Fibroblast of lung (primary cell): ENCODE results near the gene CAV3. TPM values are rescaled to one million over a fixed set of nuclear protein-coding genes. Genes with fewer than 3 reads are reported as not detected.
A peak's percentile ranks its signal among the peaks of the same experiment; 100 is the strongest.

Experiments
- DNase-seq, 2 donors: peaks; one replicate each; pipeline versions ENCODE4 v3.0.0 to v3.0.0-alpha.2; 2010; ENCODE audit warnings: low read depth in 2 of 2
- H2AFZ ChIP-seq: 2 replicates; pipeline ENCODE4 v1.5.1; 2012; ENCODE audit warnings: low read length, control low read depth, inconsistent platforms
- H3K27ac ChIP-seq: 2 replicates; pipeline ENCODE4 v1.5.1; 2011; ENCODE audit warnings: low read length, control low read depth; ENCODE audit not compliant: insufficient read depth
- H3K27me3 ChIP-seq: 2 replicates; pipeline ENCODE4 v1.5.1; 2011; ENCODE audit warnings: mild to moderate bottlenecking, low read length; ENCODE audit not compliant: control insufficient read depth, insufficient read depth
- H3K36me3 ChIP-seq: 2 replicates; pipeline ENCODE4 v1.5.1; 2011; ENCODE audit warnings: low read length; ENCODE audit not compliant: control insufficient read depth, insufficient read depth
- H3K4me1 ChIP-seq: 2 replicates; pipeline ENCODE4 v1.5.1; 2011; ENCODE audit warnings: low read length; ENCODE audit not compliant: control insufficient read depth, insufficient read depth; ENCODE audit errors: extremely low read depth
- H3K4me2 ChIP-seq: 2 replicates; pipeline ENCODE4 v1.5.1; 2011; ENCODE audit warnings: low read length, control low read depth; ENCODE audit not compliant: insufficient read depth; ENCODE audit errors: extremely low read depth
- H3K4me3 ChIP-seq, 4 experiments: fragments of 200-600 bp in 1 of 4; sonication (generic) in 1 of 4; replicated peaks in 1 of 4; 2 replicates each; pipeline ENCODE4 v1.5.1; 2011 to 2016; ENCODE audit warnings: low read length in 4 of 4, low read depth in 3 of 4, mild to moderate bottlenecking in 3 of 4, control low read depth in 2 of 4, inconsistent platforms in 1 of 4, mixed read lengths in 1 of 4; ENCODE audit not compliant: insufficient read depth in 1 of 4; ENCODE audit errors: control extremely low read depth in 1 of 4
- H3K79me2 ChIP-seq: 2 replicates; pipeline ENCODE4 v1.5.1; 2012; ENCODE audit warnings: mild to moderate bottlenecking, low read length, inconsistent platforms; ENCODE audit not compliant: control insufficient read depth, insufficient read depth
- H3K9ac ChIP-seq: 2 replicates; pipeline ENCODE4 v1.5.1; 2011; ENCODE audit warnings: mild to moderate bottlenecking, low read length, control low read depth; ENCODE audit not compliant: insufficient read depth
- H3K9me3 ChIP-seq: 2 replicates; pipeline ENCODE4 v1.5.1; 2012; ENCODE audit warnings: low read depth, low read length; ENCODE audit not compliant: control insufficient read depth, insufficient read depth
- H4K20me1 ChIP-seq: 2 replicates; pipeline ENCODE4 v1.5.1; 2011; ENCODE audit warnings: low read length; ENCODE audit not compliant: control insufficient read depth, insufficient read depth; ENCODE audit errors: extremely low read depth
- CTCF ChIP-seq, 2 donors: IDR thresholded peaks in 1 of 2; conservative IDR thresholded peaks in 1 of 2; 1 replicate in 1 of 2; 2 replicates in 1 of 2; pipeline ENCODE4 v1.5.1; 2011 to 2012; ENCODE audit warnings: low read length in 2 of 2, control low read depth in 1 of 2, inconsistent platforms in 1 of 2, low read depth in 1 of 2, mild to moderate bottlenecking in 1 of 2
- EZH2 ChIP-seq: IDR thresholded peaks from 2 replicates; pipeline ENCODE4 v1.5.1; 2012; ENCODE audit warnings: low read length, control low read depth, mild to moderate bottlenecking; ENCODE audit errors: missing control alignments
- polyA plus RNA-seq, 2 donors: library from polyadenylated mRNA; depleted of rRNA in 1 of 2; stranded (reverse) in 1 of 2; unstranded in 1 of 2; fragments of >200 nt; gene quantifications; 2 replicates each; pipeline ENCODE4 v1.2.1, GENCODE V29; 2011 to 2012; ENCODE audit warnings: missing spikeins in 1 of 2
- total RNA-seq: library from RNA; depleted of rRNA; stranded (reverse); fragments of >200 nt; gene quantifications from 2 replicates; pipeline ENCODE4 v1.2.1, GENCODE V29; 2014

The CAV3 gene
- total and polyA plus RNA-seq, 2 donors (not counting 1 experiment from before 2014, with no cell fraction given) = not detected

- Histone ChIP-seq H3K36me3 (no peaks in the 10 kb centered on the region), H3K4me2 (no peak overlapping the region), H3K4me3 (no peak overlapping the region), H2AFZ (no peak overlapping the region), H3K9me3 (no peaks in the 10 kb centered on the region), H3K79me2 (no peaks in the 10 kb centered on the region), H4K20me1 (no peaks in the 10 kb centered on the region), H3K27ac (no peak overlapping the region), H3K9ac (no peak overlapping the region), H3K27me3 (no peaks in the 10 kb centered on the region), H3K4me1 (no peaks in the 10 kb centered on the region)
- peak in 1 of 2 donors; percentile 64 for DNase-seq
- TF ChIP-seq CTCF (conservative IDR thresholded peaks at IDR 0.05 in 1 of 2, IDR thresholded peaks at IDR 0.05 in 1 of 2; ENCODE audit: low read depth in 1 of 2, low read length in 2 of 2) = no peak
- no peak for TF ChIP-seq EZH2
These were observed 26.9 kb downstream of the CAV3 start for GRCh38 chr3:8760506-8760905.

- H3K27ac ChIP-seq = no peak overlapping the region
- no peak overlapping the region for H3K9ac ChIP-seq
- no peaks in the 10 kb centered on the region for H4K20me1 ChIP-seq
- H2AFZ ChIP-seq = no peak overlapping the region
- H3K27me3 ChIP-seq = no peaks in the 10 kb centered on the region
- no peak overlapping the region for H3K4me3 ChIP-seq
- no peaks in the 10 kb centered on the region for H3K4me1 ChIP-seq
- no peak for DNase-seq
- peaks cover under 1% of the 10 kb centered on the region for H3K79me2 ChIP-seq
- TF ChIP-seq CTCF (conservative IDR thresholded peaks at IDR 0.05 in 1 of 2, IDR thresholded peaks at IDR 0.05 in 1 of 2; ENCODE audit: low read depth in 1 of 2, low read length in 2 of 2) (no peak), EZH2 (no peak)
- no peaks in the 10 kb centered on the region for H3K9me3 ChIP-seq
- H3K4me2 ChIP-seq = no peak overlapping the region
- H3K36me3 ChIP-seq = peaks cover under 1% of the 10 kb centered on the region
These were observed 28.3 kb downstream of the CAV3 start for GRCh38 chr3:8761866-8762265.

DNA sequence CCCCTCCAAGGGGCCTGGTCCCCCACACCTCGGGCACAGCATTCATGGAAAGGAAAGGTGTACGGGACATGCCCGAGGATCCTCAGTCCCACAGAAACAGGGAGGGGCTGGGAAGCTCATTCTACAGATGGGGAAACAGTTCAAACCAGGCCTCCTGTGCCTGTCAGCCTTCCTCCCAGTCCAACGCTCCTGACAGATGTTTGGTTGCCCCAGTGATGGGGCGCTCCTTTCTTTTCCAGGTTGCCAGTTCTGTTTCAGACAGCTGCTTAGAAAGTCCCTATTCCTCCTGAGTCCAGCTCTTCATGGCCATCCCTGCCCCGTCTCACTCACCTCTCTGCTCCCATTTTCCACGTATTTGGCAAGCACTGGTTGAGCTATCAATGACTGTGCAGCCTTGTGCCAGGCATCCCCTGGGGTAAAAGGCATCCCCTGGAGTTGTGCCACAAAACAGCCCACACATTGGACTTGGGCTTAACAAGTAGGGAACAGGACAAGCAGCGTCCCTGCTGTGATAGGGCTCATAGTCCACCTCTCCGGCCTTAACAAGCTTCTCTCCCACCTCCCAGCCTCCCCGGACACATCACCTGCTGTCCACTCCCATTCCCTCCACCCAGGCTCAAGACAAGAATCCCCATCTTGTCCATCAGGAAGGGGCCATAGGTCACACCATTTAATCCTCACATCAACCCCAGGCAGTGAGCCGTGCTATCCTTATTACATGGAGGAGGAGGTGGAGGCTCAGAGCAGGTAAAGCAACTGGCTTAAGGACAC is 29.2 kb downstream of the CAV3 start:
- H3K27ac ChIP-seq = no peak overlapping the region
- no peaks in the 10 kb centered on the region for H3K9me3 ChIP-seq
- H2AFZ ChIP-seq = no peak overlapping the region
- peak in 1 of 2 donors; percentile 22 for DNase-seq
- no peaks in the 10 kb centered on the region for H3K27me3 ChIP-seq
- peaks cover 8% of the 10 kb centered on the region for H3K79me2 ChIP-seq
- TF ChIP-seq CTCF (conservative IDR thresholded peaks at IDR 0.05 in 1 of 2, IDR thresholded peaks at IDR 0.05 in 1 of 2; ENCODE audit: low read depth in 1 of 2, low read length in 2 of 2) (no peak), EZH2 (no peak)
- H3K4me1 ChIP-seq = peaks cover 3% of the 10 kb centered on the region
- H3K4me2 ChIP-seq = no peak overlapping the region
- no peak overlapping the region for H3K4me3 ChIP-seq
- H3K9ac ChIP-seq = no peak overlapping the region
- peaks cover 3% of the 10 kb centered on the region for H3K36me3 ChIP-seq
- H4K20me1 ChIP-seq = no peaks in the 10 kb centered on the region
